ENCODE data around the gene F3.
"Not testable (repeated sequence)": the region's sequence is repeated elsewhere in the genome, so short reads cannot be mapped to it uniquely, and the experiment has no call there.

Gene F3

GRCh38 chr1:94541246-94542087 lies at the start of gene F3:
TSS of gene F3 (minus strand) at chr1:94541759. CDS start at chr1:94541636, 123 bp downstream.
- DNase-seq = peak; percentile 39 to 46

- DNase-seq = no peak
Measured at GRCh38 chr1:94590203-94591137, 48.9 kb upstream of the F3 start.

- DNase-seq = no peak
Measured at GRCh38 chr1:94589728-94590127, 48.2 kb upstream of the F3 start.

- DNase-seq = no peak
Measured at GRCh38 chr1:94582565-94582964, 41.0 kb upstream of the F3 start.

- no peak for DNase-seq
Measured at GRCh38 chr1:94580367-94581115, 39.0 kb upstream of the F3 start.

- DNase-seq = no peak
Measured at GRCh38 chr1:94579876-94580294, 38.3 kb upstream of the F3 start.

GRCh38 chr1:94578856-94579255 lies 37.3 kb upstream of the F3 start:
- no peak for DNase-seq

- not testable (repeated sequence) for DNase-seq
Measured at GRCh38 chr1:94573917-94574316, 32.4 kb upstream of the F3 start.

GRCh38 chr1:94572780-94573179 lies 31.2 kb upstream of the F3 start:
- no peak for DNase-seq

- DNase-seq = not testable (repeated sequence)
Measured at GRCh38 chr1:94570965-94571364, 29.4 kb upstream of the F3 start.

- not testable (repeated sequence) for DNase-seq
Measured at GRCh38 chr1:94568806-94569205, 27.2 kb upstream of the F3 start.

GRCh38 chr1:94567975-94568607 lies 26.5 kb upstream of the F3 start:
- DNase-seq = not testable (repeated sequence)

GRCh38 chr1:94566436-94566835 lies 24.9 kb upstream of the F3 start:
- DNase-seq = not testable (repeated sequence)

- no peak for DNase-seq
Measured at GRCh38 chr1:94565901-94566300, 24.3 kb upstream of the F3 start.

GRCh38 chr1:94562519-94563260 lies 21.1 kb upstream of the F3 start:
- DNase-seq = no peak

GRCh38 chr1:94560333-94560732 lies 18.8 kb upstream of the F3 start:
- DNase-seq = no peak

GRCh38 chr1:94559921-94560320 lies 18.4 kb upstream of the F3 start:
- no peak for DNase-seq

- DNase-seq = no peak
Measured at GRCh38 chr1:94555091-94555490, 13.5 kb upstream of the F3 start.

- DNase-seq = no peak
Measured at GRCh38 chr1:94554580-94554979, 13.0 kb upstream of the F3 start.

- no peak for DNase-seq
Measured at GRCh38 chr1:94553931-94554330, 12.4 kb upstream of the F3 start.

- no peak for DNase-seq
Measured at GRCh38 chr1:94553323-94553730, 11.8 kb upstream of the F3 start.
